ENCODE results near the gene DCAF4.
A peak's percentile ranks its signal among the peaks of the same experiment; 100 is the strongest.

Gene DCAF4

GRCh38 chr14:72926292-72927028, at the start of gene DCAF4:
Gene DCAF4 (plus strand): TSS chr14:72926464. CDS start chr14:72937979, 11,515 bp downstream.
- peaks cover 11% of the 10 kb centered on the region for H3K4me1 Mint-ChIP-seq

DNA sequence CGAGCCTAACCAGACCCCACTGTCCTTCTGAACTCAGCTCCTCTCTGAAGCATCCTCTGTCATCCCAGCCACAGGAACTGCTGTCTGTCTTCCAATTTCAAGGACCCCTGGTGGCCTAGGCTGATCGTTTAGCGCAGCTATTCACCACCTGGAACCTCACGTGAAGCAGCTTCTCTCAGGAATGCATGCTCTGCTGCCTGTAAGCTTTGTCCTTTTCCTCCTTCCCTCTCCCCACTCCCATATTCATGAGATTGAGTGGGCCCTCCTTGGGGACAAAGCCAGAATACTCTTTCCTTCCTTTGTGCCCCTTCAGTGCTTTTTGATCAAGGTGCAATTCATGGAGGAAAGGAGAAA, 49.6 kb upstream of the DCAF4 start:
- H3K4me3 Mint-ChIP-seq = no peak overlapping the region
- H3K4me1 Mint-ChIP-seq = peaks cover 39% of the 10 kb centered on the region
- peak overlapping the region; percentile 28 for H3K27ac Mint-ChIP-seq
- H3K27me3 Mint-ChIP-seq = no peaks in the 10 kb centered on the region
- ATAC-seq = no peak
- peaks cover 23% of the 10 kb centered on the region for H3K36me3 Mint-ChIP-seq
- H3K9me3 Mint-ChIP-seq = peaks cover 5% of the 10 kb centered on the region

More at GRCh38 chr14:72926292-72927028, at the start of gene DCAF4:
- Mint-ChIP-seq H3K36me3 (no peaks in the 10 kb centered on the region), H3K4me3 (peak within 1 kb of the TSS; percentile 95), H3K9me3 (no peaks in the 10 kb centered on the region), H3K27me3 (no peaks in the 10 kb centered on the region), H3K27ac (peak within 1 kb of the TSS; percentile 89)
- ATAC-seq = peak; percentile 99

- H3K4me3 Mint-ChIP-seq = no peak overlapping the region
- H3K27me3 Mint-ChIP-seq = no peaks in the 10 kb centered on the region
- peaks cover 5% of the 10 kb centered on the region for H3K9me3 Mint-ChIP-seq
- no peak overlapping the region for H3K27ac Mint-ChIP-seq
- peaks cover 44% of the 10 kb centered on the region for H3K4me1 Mint-ChIP-seq
- ATAC-seq = no peak
- H3K36me3 Mint-ChIP-seq = peaks cover 16% of the 10 kb centered on the region
Observed at GRCh38 chr14:72878746-72879145, 47.5 kb upstream of the DCAF4 start.

- H3K4me3 Mint-ChIP-seq = no peak overlapping the region
- peaks cover 15% of the 10 kb centered on the region for H3K36me3 Mint-ChIP-seq
- H3K27me3 Mint-ChIP-seq = no peaks in the 10 kb centered on the region
- peaks cover 4% of the 10 kb centered on the region for H3K9me3 Mint-ChIP-seq
- no peak overlapping the region for H3K27ac Mint-ChIP-seq
- no peak for ATAC-seq
- peaks cover 50% of the 10 kb centered on the region for H3K4me1 Mint-ChIP-seq
Observed at GRCh38 chr14:72879431-72879830, 46.8 kb upstream of the DCAF4 start.

DNA sequence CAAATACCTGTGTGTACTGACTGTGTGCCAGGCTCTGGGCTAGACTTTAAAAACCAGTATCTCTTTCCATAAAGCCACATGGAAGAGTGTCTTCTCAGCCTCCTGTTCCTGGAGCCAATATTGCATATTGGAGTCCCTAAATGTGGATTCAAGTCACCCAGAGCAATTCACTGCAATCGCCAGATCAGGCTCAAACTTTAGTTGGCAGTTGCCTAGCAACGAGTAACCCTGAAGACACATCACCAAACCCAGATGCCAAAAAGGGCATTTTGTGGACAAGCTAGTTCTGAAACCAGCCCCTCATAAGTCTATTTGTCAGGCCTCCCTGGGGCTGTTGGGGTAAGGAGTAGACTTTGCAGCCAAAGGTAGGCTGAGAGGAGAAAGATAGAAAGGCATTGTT, 46.1 kb upstream of the DCAF4 start:
- ATAC-seq = no peak
- Mint-ChIP-seq H3K27ac (no peak overlapping the region), H3K27me3 (no peaks in the 10 kb centered on the region), H3K9me3 (no peaks in the 10 kb centered on the region), H3K36me3 (peaks cover 9% of the 10 kb centered on the region), H3K4me3 (no peak overlapping the region), H3K4me1 (peaks cover 44% of the 10 kb centered on the region)

DNA sequence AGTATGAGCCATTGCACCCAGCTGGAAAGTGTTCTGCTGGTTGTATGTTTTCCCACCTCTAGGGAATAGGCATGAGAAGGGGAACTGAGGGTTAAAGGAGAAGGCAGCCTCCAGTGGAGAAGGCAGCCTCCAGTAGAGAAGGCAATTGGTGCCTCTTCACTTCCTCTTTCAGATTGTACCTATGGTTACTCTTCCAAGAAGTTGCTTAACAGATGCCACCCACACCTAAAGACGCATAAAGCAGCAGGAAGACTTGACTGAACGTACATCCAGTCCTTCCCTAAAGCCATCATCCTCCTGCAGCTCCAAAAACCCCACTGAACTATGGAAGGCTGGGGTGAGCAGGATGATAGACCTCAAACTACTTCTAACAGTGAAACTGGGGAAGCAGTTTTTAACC, 45.4 kb upstream of the DCAF4 start:
- peaks cover 2% of the 10 kb centered on the region for H3K9me3 Mint-ChIP-seq
- ATAC-seq = peak; percentile 39
- H3K4me3 Mint-ChIP-seq = no peak overlapping the region
- H3K4me1 Mint-ChIP-seq = peaks cover 37% of the 10 kb centered on the region
- no peaks in the 10 kb centered on the region for H3K27me3 Mint-ChIP-seq
- H3K36me3 Mint-ChIP-seq = peaks cover 12% of the 10 kb centered on the region
- peak overlapping the region; percentile 44 for H3K27ac Mint-ChIP-seq

DNA sequence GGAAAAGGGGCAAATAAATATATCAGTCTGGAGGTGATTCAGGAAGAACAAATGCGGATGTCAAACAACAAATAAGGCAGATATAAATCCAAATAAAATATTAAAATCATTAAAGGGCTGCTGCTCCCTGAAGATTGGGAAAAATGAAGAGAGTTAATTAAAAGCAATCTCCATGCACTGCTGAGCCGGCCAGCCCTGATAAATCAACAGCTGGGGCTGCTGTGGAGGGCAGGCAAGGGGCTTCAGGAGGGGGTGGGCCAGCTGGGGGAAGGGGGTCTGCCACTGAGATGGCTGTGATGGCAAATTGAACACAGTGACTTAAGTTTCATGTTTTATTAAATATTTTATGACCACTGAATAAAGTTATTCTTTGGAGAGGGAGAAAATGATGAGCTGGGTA, 44.7 kb upstream of the DCAF4 start:
- Mint-ChIP-seq H3K36me3 (peaks cover 16% of the 10 kb centered on the region), H3K27me3 (no peaks in the 10 kb centered on the region), H3K4me1 (peaks cover 30% of the 10 kb centered on the region), H3K27ac (peak overlapping the region; percentile 44), H3K4me3 (no peak overlapping the region), H3K9me3 (peaks cover 5% of the 10 kb centered on the region)
- ATAC-seq = no peak

DNA sequence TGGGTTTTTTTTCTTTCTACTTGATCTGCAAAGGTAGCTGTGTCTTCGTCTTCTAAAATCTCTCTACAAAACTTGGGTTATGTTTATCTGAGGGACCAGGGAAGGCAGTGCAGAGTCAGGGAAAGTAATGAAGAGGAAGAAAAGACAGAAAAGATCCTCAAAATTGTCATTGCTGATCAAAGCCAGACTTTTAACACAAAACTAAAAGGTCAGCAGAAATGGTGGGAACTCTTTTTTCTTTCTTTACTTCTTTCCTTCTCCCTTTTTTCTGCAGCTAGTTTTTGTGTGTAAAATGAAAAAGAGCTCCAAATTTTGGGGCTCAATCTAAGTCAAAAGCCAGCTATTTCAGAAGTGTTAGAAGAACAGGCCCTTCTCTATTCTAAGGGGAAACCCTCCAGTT, 44.2 kb upstream of the DCAF4 start:
- no peak overlapping the region for H3K4me3 Mint-ChIP-seq
- no peak for ATAC-seq
- peaks cover 11% of the 10 kb centered on the region for H3K36me3 Mint-ChIP-seq
- no peaks in the 10 kb centered on the region for H3K27me3 Mint-ChIP-seq
- peaks cover 7% of the 10 kb centered on the region for H3K9me3 Mint-ChIP-seq
- H3K27ac Mint-ChIP-seq = no peak overlapping the region
- peaks cover 25% of the 10 kb centered on the region for H3K4me1 Mint-ChIP-seq

DNA sequence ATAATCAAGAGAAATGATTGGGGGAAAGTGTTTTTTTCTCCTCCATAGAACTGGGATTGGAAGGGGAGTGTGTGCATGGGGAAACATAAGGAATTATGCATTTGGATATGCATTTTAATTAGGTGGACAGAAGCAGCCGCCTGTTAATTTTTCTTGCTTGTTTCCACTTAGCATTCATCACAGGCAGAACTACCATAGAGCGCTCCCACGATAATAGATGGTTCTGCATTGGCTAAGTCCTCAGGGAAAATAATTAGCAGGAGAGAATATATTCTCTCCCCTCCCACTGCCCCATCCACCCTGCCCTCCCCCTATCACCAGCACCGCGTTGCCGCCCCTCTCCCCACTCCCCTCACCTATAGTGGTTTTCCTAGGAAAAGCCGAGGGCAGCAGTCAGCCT, 43.8 kb upstream of the DCAF4 start:
- Mint-ChIP-seq H3K9me3 (peaks cover 8% of the 10 kb centered on the region), H3K27me3 (no peaks in the 10 kb centered on the region), H3K27ac (no peak overlapping the region), H3K4me1 (peaks cover 24% of the 10 kb centered on the region), H3K36me3 (peaks cover 12% of the 10 kb centered on the region), H3K4me3 (no peak overlapping the region)
- no peak for ATAC-seq

- H3K9me3 Mint-ChIP-seq = peaks cover 8% of the 10 kb centered on the region
- H3K27ac Mint-ChIP-seq = no peak overlapping the region
- peaks cover 28% of the 10 kb centered on the region for H3K4me1 Mint-ChIP-seq
- no peak overlapping the region for H3K4me3 Mint-ChIP-seq
- no peaks in the 10 kb centered on the region for H3K27me3 Mint-ChIP-seq
- no peak for ATAC-seq
- peaks cover 13% of the 10 kb centered on the region for H3K36me3 Mint-ChIP-seq
Observed at GRCh38 chr14:72883109-72883508, 43.2 kb upstream of the DCAF4 start.

- Mint-ChIP-seq H3K4me1 (peaks cover 33% of the 10 kb centered on the region), H3K9me3 (peaks cover 8% of the 10 kb centered on the region), H3K27ac (no peak overlapping the region), H3K36me3 (peaks cover 13% of the 10 kb centered on the region), H3K4me3 (no peak overlapping the region), H3K27me3 (no peaks in the 10 kb centered on the region)
- peak; percentile 58 for ATAC-seq
Observed at GRCh38 chr14:72883961-72884360, 42.3 kb upstream of the DCAF4 start.

GRCh38 chr14:72884386-72884785, 41.9 kb upstream of the DCAF4 start:
- H3K4me1 Mint-ChIP-seq = peaks cover 33% of the 10 kb centered on the region
- peaks cover 8% of the 10 kb centered on the region for H3K9me3 Mint-ChIP-seq
- H3K27ac Mint-ChIP-seq = no peak overlapping the region
- H3K27me3 Mint-ChIP-seq = no peaks in the 10 kb centered on the region
- no peak overlapping the region for H3K4me3 Mint-ChIP-seq
- peaks cover 13% of the 10 kb centered on the region for H3K36me3 Mint-ChIP-seq
- ATAC-seq = no peak

GRCh38 chr14:72887514-72887913, 38.8 kb upstream of the DCAF4 start:
- Mint-ChIP-seq H3K4me3 (no peak overlapping the region), H3K27me3 (no peaks in the 10 kb centered on the region), H3K36me3 (peaks cover 13% of the 10 kb centered on the region), H3K27ac (peak overlapping the region; percentile 31), H3K9me3 (peaks cover 8% of the 10 kb centered on the region), H3K4me1 (peaks cover 34% of the 10 kb centered on the region)
- no peak for ATAC-seq

GRCh38 chr14:72888192-72888591, 38.1 kb upstream of the DCAF4 start:
- peaks cover 40% of the 10 kb centered on the region for H3K4me1 Mint-ChIP-seq
- H3K9me3 Mint-ChIP-seq = peaks cover 8% of the 10 kb centered on the region
- H3K4me3 Mint-ChIP-seq = no peak overlapping the region
- H3K36me3 Mint-ChIP-seq = peaks cover 13% of the 10 kb centered on the region
- ATAC-seq = no peak
- no peaks in the 10 kb centered on the region for H3K27me3 Mint-ChIP-seq
- peak overlapping the region; percentile 31 for H3K27ac Mint-ChIP-seq

- no peak for ATAC-seq
- H3K4me3 Mint-ChIP-seq = no peak overlapping the region
- H3K27me3 Mint-ChIP-seq = no peaks in the 10 kb centered on the region
- peaks cover 13% of the 10 kb centered on the region for H3K36me3 Mint-ChIP-seq
- peaks cover 8% of the 10 kb centered on the region for H3K9me3 Mint-ChIP-seq
- H3K27ac Mint-ChIP-seq = peak overlapping the region; percentile 31
- peaks cover 35% of the 10 kb centered on the region for H3K4me1 Mint-ChIP-seq
Observed at GRCh38 chr14:72888636-72889201, 37.5 kb upstream of the DCAF4 start.

GRCh38 chr14:72889366-72889765, 36.9 kb upstream of the DCAF4 start:
- peaks cover 34% of the 10 kb centered on the region for H3K4me1 Mint-ChIP-seq
- H3K27me3 Mint-ChIP-seq = no peaks in the 10 kb centered on the region
- H3K27ac Mint-ChIP-seq = no peak overlapping the region
- ATAC-seq = no peak
- peaks cover 8% of the 10 kb centered on the region for H3K9me3 Mint-ChIP-seq
- H3K36me3 Mint-ChIP-seq = peaks cover 13% of the 10 kb centered on the region
- no peak overlapping the region for H3K4me3 Mint-ChIP-seq

Measured in stimulated activated memory B cell treated with anti-CD40 and anti-IgM and Interleukin-4, amounts not matched to agents 10 μg/mL and 1 μg/mL and 100 μg/mL, for 72 hours (primary cell).